Ramos (cell line): ENCODE results near the gene NRIP1.

Experiments used
- in situ Hi-C: fragments of 300-500 bp; cut with MboI; formaldehyde crosslinking; loops from one replicate; pipeline ENCODE4 v1.14.3; 2022; ENCODE audit warnings: low sequenced_read_pairs; ENCODE audit not compliant: unreplicated experiment

NRIP1 gene

GRCh38 chr21:15064576-15065391 lies at the start of gene NRIP1:
NRIP1 (minus strand) TSS chr21:15065000; CDS start chr21:14968192, 96,808 bp downstream.
- in situ Hi-C loops, result no loop called here

DNA sequence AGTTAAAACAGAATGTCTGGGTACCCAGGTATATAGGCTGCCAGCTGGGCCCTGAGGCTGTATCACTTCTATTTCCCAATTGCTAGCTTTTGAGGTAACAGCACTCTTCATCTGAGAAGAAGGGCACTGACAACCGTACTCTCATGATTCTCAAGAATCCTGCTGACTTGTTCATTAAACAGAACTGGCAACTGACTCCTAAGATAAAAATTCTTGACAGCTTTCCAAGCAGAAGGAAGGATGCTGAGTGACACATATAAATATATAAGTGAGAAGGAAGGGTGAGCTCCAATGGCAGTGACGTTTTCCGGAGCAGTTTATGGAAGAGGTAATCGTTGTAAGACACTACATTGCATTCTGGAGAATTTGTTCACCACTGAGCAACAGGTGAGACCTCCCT lies 48.1 kb upstream of the NRIP1 start:
- in situ Hi-C loops, result no loop called here

DNA sequence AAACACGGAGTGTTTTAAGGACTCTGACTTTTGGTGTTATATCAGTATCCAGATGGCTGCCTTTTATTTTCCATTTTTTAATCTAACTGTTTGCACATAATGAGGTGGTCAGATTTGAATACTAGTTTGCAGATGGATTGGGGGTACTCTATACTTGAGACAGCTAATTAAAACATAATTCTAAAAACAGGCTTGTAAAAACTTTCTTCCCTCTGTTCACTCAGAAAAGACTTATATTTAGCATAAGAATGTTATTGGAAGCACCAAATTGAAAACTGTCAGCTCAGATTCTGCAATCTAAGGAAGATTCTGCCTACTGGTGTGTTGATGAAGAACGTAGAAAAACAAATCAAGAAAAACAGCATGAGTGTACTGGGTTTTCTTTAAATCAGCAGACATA lies 44.0 kb upstream of the NRIP1 start:
- in situ Hi-C loops, result no loop called here

DNA sequence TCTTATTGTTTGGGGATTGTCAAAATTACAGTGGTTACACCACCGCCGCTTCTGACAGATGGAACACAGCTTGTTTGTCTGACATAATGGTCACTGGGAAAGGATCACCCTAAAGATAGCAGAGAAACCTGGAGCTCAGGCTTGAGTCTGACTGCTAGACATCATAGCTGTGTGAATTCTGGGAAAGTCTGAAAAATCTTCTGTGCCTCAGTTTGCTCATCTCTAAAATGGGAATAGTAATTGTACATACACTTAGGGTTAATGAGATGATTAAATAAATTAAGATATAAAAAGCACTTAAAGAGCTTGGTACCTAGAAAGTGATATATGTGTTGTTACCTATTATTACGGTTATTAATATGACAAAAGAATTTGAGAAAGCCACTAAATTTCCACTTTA lies 39.7 kb upstream of the NRIP1 start:
- in situ Hi-C loops, result no loop called here

DNA sequence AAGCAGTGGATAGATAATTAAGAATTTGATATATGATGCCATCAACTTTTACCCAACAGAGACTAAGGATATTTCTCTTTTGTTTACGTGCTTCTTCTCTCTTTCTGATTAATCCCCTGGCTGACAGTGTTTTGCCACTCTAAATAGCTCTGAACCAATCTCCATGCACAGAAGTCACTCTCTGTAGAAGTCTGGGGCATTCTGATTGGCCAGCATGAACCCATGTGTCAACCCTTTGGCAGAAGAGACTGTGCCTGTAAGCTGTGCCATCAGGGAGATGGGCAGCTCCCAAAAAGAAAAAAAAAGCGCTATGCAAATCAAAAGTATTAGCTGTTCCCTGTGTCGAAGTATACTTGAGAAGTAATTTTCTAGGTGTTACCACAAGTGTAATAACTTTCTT lies 34.1 kb upstream of the NRIP1 start:
- in situ Hi-C loops, result no loop called here

DNA sequence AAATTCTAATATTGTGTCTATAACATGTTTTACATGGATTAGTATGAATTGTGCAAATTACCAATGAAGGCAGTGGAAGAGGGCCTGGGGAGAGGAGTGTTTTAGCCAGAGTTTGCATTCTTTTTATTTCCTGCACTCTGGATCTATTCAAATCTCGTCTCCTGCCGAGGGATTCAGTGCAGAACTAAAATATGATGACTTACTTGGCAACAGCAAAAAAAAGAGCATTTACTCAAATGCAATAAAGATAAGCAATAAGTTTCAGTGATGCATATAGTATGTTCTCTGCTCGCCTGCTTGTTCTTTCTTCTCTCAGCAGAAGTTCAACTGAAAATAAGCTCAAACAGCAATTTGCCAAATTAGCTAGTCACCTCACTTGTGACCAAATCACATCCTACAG lies 33.4 kb upstream of the NRIP1 start:
- in situ Hi-C loops, result no loop called here

DNA sequence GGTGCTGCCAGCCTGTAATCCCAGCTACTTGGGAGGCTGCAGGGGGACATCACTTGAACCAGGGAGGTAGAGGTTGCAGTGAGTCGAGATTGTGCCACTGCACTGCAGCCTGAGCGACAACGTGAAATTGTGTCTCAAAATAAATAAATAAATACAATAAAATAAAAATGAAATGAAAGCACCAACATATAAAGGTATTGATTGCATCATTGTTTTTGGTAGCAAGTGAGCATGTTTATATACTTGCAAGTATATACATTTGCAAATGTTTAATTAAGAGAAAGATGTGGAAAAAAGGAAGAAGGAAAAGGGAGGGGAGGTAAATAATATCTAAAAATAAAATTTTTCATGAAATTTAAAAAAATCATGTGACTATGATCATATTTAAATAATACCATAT lies 32.8 kb upstream of the NRIP1 start:
- in situ Hi-C loops, result no loop called here

- in situ Hi-C loops, result no loop called here
Measured at GRCh38 chr21:15096146-15096545, 31.3 kb upstream of the NRIP1 start.

DNA sequence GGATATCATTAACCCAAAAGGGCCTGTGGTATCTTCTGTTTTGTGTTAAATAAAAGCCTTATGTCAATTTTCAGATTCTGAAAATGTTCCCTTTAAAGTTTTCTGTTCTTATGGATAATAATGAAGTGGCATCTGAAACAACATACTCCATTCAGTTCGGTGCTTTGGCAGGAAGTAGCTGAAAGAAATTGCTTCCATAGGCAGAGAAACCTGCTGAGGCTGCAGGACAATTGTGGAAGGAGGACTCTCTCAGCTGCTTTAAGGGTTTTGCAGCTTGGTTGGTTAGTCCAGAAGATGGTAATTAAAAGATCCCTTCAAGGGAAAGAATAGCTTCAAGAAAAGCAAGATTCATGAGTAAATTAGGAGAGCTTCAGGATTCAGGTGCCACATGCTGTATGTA lies 30.5 kb upstream of the NRIP1 start:
- in situ Hi-C loops, result no loop called here

DNA sequence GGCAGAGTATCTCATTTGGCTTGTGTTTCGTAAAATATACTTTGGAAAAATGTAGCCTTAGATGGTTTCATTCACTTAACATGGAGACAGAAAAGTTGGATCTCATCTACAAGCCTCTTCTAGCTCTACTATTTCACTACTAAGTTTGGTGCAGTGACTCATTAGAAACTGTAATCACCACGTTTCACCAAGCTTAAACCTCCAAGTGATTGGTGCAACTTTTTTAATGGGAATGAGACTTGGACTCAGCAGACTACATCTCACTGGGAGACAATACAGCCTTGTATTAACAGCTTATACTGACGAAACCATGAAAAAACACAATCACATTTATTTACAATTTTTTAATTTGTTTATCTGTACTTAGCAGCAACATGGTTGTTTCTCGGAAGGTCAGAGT lies 29.9 kb upstream of the NRIP1 start:
- in situ Hi-C loops, result no loop called here

GRCh38 chr21:15093216-15093615 lies 28.4 kb upstream of the NRIP1 start:
- in situ Hi-C loops, result no loop called here

- in situ Hi-C loops, result no loop called here
Measured at GRCh38 chr21:15092745-15093144, 27.9 kb upstream of the NRIP1 start.

GRCh38 chr21:15090390-15090789 lies 25.6 kb upstream of the NRIP1 start:
- in situ Hi-C loops, result no loop called here

DNA sequence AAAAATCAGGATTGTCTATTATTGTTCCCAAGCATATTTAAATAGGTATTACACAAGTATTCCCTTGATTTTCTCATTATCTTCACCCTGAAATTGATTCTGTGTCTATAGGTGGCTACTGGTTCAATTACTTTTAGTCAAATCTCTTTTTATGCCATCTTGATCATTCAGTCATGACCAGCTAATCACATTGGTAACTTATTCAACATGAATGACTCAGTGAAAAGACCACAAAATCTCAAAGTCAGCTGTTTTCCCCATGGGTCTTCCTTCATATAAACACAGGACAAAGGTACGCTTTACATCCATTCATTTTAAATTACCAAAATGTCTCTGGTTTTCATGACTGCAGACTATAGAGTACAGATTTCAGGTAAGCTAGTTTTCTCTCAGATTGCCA lies 23.7 kb upstream of the NRIP1 start:
- in situ Hi-C loops, result no loop called here

GRCh38 chr21:15084668-15085067 lies 19.9 kb upstream of the NRIP1 start:
- in situ Hi-C loops, result no loop called here

GRCh38 chr21:15080526-15080925 lies 15.7 kb upstream of the NRIP1 start:
- in situ Hi-C loops, result no loop called here

GRCh38 chr21:15079269-15079668 lies 14.5 kb upstream of the NRIP1 start:
- in situ Hi-C loops, result no loop called here

- in situ Hi-C loops, result no loop called here
Measured at GRCh38 chr21:15078180-15078579, 13.4 kb upstream of the NRIP1 start.

GRCh38 chr21:15077529-15078145 lies 12.8 kb upstream of the NRIP1 start:
- in situ Hi-C loops, result no loop called here

- in situ Hi-C loops, result no loop called here
Measured at GRCh38 chr21:15076730-15077129, 11.9 kb upstream of the NRIP1 start.

GRCh38 chr21:15071009-15071408 lies 6.2 kb upstream of the NRIP1 start:
- in situ Hi-C loops, result no loop called here

GRCh38 chr21:15066123-15066575 lies 1.3 kb upstream of the NRIP1 start:
- in situ Hi-C loops, result no loop called here
